Fibroblast of the conjunctiva (primary cell): ENCODE data around the gene SLC25A30.
A peak's percentile ranks its signal among the peaks of the same experiment; 100 is the strongest.
"Not testable (repeated sequence)": the region's sequence is repeated elsewhere in the genome, so short reads cannot be mapped to it uniquely, and the experiment has no call there.

Experiments used
- DNase-seq: peaks from one replicate; pipeline ENCODE4 v3.0.0-alpha.2; 2010; ENCODE audit warnings: low read depth

Gene SLC25A30

DNA sequence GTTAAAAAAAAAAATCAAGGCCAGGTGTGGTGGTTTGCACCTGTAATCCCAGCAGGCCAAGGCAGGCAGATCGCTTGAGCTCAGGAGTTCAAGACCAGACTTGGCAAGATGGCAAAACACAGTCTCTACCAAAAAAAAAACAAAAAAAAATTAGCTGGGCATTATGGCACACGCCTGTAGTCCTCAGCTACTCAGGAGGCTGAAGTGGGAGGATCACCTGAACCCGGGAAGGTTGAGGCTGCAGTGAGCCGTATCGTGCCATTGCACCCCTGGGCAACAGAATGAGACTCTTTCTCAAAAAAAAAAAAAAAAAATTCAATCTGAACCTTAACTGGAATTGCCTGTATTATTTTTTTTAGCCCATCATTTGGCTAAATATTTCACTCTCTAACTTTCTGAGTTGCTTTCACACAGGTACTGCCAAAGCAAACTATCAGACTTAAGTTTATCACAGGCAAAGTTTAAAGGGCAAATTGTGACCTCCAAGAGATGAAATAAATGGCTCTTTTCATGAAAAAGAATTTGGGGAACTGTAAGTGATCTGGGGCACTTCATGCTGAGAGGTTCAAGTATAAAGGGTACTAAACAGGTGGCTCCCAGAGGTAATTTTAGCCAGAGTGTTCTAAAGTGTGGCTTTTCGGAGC lies 14.7 kb upstream of the SLC25A30 start:
- no peak for DNase-seq

DNA sequence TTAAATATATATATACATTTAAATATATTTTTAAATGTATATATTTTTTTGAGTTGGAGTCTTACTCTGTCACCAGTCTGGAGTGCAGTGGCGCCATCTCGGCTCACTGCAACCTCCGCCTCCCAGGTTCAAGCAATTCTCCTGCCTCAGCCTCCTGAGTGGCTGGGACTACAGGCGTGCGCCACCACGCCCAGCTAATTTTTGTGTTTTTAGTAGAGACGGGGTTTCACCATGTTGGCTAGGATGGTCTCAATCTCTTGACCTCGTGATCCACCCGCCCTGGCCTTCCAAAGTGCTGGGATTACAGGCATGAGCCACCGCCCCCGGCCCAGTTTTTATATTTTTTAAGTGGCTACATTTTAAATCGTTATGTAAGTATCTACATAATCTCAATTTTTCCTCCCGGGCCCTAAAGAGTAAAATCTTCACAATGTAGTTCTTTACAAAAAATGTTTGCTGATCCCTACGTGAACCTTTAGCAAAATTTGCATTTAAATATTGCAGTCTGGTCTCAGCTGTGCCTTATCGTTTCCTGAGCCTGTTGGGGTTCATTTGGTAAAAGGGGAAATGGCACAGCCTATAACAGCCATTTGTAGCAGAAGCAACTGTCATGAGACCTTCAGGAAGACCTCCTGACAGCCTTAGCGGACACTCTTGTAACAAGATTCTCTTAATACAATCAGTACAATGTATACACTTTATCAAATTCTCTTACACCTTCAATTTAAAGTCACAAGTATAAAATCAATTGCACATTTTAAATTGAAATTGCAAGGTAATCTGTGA lies 8.1 kb upstream of the SLC25A30 start:
- DNase-seq: not testable (repeated sequence)

DNA sequence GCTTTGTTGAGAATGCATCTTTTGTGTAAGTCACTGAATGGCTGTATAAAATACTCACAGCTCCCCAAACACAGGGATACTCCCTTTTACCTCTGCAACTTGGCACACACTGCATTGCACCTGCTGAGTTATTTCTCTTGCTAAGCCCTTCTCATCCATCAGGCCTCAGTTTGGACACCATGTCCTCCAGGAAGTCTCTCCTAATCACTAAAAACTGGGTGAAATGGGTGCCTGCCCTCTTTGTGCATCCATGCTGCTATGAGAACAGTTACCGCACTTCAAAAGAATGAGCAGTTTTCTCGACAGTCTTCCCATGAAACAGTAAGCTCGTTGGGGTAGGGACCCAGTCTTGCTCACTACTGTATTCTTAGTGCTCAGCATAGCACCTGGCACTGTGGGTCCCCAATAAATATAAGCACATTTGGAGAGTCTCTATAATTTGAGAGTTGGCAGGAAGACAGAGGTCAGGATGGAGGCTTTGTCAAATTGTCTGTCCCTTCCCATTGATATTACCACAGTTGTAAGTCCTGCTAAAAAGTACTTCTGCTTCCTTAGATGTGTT lies 4.6 kb upstream of the SLC25A30 start:
- DNase-seq: no peak

DNA sequence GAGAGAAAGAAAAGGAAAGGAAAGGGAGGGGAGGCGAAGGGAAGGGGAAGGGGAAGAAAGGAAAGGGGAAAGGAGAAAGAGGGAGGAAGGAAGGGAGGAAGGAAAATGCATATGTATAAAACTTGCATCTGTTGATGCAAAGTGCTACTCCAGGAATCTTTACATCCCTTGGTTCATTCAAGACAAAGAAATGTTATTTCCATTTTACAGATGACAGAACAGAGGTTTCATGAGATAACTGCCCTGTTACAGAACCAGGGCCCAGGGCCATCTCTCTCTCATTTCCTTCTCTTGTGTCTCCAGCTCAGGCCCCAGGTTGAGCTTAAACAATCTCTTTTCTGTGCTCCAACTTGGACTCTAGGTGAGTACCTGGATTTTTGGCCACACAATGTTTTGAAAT lies 1.8 kb upstream of the SLC25A30 start:
- DNase-seq: no peak

DNA sequence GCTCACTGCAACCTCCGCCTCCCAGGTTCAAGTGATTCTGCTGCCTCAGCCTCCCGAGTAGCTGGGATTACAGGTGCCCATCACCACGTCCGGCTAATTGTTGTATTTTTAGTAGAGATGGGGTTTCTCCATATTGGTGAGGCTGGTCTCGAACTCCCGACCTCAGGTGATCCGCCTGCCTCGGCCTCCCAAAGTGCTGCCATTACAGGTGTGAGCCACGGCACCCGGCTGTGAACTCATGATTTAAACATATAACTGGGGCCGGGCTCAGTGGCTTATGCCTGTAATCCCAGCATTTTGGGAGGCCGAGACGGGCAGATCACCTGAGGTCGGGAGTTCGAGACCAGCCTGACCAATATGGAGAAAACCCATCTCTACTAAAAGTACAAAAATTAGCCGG lies 1.2 kb upstream of the SLC25A30 start:
- not testable (repeated sequence) for DNase-seq

DNA sequence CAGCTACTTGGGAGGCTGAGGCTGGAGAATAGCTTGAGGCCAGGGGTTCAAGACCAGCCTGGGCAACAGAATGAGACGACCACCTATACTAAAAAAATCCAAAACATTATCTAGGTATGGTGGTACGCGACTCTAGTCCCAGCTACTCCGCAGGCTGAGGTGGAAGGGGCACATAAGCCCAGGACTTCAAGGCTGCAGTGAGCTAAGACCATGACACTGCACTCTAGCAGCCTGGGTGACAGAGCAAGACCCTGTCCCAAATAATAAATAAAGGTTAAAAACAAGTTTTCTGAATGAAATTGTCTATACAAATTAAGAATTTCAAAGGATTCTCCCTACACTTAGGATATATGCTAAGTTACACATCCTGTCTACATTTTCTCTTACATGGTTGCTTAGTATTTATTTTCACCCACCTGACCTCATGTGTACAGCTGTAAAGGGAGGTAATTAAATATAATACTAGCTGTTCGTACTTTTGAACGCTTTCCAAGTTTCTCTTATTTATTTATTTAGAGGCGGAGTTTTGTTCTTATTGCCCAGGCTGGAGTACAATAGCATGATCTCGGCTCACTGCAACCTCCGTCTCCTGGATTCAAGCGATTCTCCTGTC lies 1.6 kb downstream of the SLC25A30 start:
- no peak for DNase-seq

DNA sequence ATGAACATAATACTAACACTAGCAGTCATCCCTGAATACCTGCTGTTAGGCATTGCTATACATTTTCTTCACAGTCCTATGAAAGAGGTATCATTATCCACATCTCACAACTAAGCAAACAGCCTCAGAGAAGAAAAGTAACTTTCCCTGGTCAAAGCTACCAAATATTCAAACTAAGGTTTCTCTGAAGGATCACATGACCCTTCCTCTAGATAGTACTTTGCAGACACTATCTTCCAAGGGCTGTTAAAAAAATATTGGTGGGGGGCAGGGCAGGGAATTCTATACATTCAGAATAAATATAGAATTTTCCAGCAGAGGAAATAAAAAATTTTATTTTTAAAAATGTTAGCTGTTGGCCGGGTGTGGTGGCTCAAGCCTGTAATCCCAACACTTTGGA lies 3.1 kb downstream of the SLC25A30 start:
- no peak for DNase-seq

DNA sequence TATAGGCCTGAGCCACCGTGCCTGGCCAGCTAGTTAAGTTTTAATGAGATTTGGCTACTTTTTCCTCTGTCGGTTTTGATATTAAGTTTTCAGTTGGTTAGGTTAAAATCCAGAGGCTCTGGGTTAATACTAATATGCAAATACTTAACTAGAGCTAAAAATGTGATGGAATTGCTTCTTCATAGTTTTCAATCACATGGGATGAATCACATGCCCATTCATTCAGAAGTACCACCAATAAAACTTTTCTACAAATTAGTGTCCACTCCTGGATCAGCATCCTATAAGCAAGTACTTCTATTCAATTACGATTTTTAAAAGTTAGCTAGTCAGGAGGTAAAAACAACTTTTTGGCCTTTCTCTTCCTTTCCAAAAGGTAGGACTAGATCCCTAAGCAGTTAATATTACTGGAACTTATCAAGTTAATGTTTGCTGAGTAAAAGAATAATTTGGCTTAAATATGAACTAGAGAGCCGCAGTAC lies 4.3 kb downstream of the SLC25A30 start:
- no peak for DNase-seq

DNA sequence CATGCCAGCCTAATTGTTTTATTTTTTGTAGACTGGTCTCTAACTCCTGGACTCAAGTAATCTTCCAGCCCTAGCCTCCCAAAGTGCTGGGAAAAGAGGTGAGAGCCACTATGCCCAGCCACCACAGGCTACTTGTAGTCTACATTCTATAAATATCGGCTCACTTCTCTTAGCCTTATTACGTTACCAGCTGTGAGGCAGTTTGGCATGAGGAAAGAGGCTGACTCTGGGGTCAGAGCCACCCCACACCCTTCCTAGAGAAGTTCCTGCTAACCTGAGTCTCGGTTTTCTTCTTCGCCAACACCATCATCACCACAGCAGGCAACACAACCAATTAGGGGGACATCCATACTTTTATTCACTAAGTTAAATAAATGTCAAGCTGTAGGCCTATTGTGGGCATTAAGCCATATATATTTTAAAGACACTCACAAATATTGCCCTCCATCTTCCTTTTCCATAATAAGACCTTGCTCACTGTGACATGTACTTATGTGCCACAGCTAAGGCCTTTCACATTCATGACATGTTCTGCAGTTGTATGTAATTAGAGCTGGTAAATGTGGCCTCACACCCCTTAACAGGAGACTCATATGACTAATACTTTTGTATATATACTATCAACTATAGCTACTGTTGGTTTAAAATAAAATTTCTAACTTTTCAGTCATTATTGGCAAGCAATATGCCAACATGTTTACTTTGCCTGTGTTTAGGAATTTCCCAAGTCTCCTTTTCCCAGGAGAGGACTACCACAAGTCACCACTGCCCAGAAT lies 5.7 kb downstream of the SLC25A30 start:
- no peak for DNase-seq

DNA sequence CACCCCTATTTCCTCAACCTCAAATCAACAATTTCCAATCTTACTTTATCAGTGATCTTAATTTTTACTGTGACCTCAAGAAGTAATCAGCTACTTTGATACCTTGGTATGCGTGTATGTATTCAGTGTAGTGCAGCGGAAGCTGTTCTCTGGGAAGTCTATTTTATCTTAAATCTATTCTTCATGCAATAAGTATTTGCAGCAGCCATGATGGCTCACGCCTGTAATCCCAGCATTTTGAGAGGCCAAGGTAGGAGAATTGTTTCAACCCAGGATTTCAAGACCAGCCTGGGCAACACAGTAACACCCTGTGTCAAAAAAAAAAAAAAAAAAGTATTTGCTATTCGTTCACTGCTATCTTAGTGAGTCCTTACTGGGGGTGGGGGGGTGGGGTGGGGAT lies 6.5 kb downstream of the SLC25A30 start:
- no peak for DNase-seq

DNA sequence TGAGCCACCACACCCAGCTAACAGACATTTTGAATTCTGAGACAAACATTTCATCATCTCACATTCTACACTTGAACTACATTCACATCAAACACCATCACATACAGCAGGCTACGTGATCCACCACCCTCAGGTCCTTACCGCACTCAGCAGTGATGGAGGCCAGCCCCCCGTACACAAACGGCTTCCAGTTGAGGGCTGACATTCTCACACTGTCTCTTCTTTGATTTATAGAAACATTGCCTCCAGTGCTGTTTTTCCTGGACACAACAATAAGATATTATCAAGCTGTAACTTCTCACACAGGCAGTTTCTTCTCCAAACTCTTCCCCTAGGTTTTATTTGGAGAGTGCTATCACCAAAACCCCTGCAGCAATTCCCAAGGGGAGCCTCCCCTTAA lies 7.0 kb downstream of the SLC25A30 start:
- DNase-seq: no peak

DNA sequence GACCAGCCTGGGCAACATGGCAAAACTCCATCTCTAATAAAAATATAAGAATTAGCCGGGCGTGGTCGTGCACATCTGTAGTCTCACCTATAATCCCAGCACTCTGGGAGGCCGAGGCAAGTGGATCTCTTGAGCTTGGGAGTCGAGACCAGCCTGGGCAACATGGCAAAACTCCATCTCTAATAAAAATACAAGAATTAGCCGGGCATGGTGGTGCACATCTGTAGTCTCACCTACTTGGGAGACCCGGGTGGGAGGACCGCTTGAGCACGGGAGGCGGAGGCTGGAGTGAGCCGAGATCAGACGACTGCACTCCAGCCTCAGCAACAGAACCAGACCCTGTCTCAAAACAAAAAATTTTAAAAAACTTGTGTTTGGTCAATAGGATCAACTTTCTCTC lies 7.7 kb downstream of the SLC25A30 start:
- DNase-seq: no peak

DNA sequence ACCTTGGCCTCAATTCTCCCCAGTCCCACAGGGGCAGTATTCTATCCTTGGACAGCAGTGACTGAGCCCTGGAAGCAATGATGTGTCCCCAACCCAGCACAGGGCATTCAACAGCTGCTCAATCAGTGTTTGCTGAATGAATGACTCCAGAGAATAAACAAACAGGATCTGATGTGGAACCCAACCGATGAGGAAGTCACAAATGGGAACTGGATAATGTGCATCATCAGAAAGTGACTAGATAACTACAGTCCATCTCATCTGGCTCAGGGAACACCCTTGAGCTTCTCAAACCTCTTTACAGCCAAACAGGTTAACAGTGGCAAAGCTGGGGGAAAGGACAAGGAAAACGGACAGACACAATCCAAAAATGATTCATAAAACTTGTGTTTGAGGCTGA lies 8.2 kb downstream of the SLC25A30 start:
- DNase-seq: no peak

DNA sequence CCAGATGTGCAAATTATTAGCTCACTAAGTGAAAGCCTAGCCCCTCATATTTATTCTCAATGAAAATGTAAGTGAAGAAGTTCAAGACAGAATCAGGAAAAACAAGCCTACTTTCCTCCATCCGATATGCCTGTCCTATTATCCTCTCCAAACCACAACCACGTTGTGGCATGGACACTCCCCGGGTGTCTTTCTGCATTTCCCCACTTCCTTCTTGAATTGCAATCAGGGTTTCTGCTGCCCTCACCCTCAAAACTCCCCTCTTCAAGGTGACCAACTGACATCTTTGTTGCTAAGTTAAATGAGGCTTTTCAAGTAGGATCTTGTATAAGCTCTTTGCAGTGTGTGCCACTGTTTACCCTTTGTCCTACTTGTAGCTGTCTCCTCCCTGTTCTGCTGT lies 11.8 kb downstream of the SLC25A30 start:
- no peak for DNase-seq

DNA sequence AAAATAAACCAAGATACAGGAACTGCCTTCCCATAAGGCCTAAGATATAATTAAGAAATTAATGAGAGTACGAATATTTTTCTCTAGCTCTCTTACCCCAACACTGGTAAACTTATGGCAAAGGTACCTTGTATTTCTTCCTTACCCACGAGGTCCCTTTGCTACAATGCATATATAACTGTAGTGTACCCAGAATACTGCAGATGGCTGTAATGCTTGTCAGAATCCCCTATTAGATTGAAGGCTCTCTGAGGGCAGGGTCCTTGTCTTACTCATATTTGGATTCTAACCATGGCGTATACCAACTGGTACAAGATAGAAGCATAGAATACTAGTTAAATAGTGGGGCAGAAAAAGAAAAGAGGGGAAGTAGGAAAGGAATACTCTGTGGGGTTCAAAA lies 15.1 kb downstream of the SLC25A30 start:
- no peak for DNase-seq

DNA sequence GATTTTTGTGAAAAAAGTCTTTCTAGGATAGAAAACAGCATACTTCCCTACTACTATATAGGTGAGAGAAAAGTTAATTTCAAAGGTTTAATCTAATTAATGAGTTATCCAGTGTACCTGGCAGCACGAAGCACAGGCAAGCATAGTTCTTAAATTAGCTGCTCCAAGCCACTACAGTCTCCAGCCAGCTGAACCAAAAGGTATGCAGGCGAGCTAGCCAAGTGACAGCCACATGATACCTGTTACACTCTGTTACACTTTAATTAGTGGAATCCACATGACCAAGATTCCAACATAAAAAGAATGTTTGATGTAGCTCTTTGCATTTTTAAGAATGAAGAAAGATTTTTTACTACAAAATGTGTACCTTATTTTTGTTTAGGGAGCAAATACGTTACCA lies 15.5 kb downstream of the SLC25A30 start:
- no peak for DNase-seq

DNA sequence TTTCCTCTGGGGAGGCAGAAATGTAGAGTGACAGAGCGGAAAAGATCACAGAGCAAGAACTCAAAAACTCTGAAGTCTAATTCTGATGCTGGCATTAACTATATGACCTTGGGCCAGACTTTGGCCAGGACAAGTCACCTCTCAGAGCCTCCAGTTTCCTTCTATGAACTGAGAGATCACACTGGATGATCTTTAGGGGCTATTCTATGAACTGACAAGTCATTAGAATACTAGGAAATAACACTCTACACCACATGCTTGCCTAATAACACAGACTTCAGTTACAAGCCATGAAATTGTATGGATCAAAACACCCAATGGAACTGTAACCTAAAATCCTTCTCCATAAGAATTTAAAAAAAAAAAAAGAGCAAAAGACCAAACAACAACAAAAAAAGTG lies 16.9 kb downstream of the SLC25A30 start:
- no peak for DNase-seq

DNA sequence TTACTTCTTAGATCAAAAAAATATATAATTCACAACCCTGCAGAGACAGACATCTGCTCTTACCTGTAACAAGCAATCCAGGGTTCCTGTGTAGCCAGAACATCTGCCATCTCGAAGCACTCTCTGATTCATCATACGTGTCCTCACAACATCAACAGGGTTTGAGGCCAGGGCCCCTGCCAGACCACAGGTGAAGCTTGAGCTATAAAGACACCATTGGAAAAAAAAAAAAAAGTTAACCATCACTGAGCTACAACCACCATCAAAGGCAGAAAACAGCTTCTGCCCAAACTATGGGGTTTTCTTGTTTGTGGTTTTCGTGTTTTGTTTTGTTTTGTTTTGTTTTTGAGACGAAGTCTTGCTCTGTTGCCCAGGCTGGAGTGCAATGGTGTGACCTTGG lies 19.3 kb downstream of the SLC25A30 start:
- DNase-seq: no peak

DNA sequence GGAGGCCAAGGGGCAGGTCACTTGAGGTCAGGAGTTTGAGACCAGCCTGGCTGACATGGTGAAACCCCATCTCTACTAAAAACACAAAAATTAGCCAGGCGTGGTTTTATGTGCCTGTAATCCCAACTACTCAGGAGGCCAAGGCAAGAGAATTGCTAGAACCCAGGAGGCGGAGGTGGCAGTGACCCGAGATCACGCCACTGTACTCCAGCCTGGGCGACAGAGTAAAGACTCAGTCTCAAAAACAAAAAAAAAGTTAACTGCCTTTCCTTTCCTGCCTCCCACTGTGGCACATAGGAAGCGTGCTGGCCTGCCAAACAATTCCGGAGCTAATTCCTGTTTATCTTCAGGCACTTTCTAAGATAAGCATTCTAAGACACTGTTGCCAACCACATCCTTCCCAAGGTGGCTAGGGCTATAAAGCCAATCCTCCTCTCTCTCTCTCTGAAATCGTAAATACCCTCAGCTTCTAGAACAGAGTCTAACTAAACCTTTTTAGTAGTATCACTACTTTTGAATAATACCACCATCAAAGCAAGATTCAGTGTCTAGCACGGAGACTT lies 21.6 kb downstream of the SLC25A30 start:
- no peak for DNase-seq

DNA sequence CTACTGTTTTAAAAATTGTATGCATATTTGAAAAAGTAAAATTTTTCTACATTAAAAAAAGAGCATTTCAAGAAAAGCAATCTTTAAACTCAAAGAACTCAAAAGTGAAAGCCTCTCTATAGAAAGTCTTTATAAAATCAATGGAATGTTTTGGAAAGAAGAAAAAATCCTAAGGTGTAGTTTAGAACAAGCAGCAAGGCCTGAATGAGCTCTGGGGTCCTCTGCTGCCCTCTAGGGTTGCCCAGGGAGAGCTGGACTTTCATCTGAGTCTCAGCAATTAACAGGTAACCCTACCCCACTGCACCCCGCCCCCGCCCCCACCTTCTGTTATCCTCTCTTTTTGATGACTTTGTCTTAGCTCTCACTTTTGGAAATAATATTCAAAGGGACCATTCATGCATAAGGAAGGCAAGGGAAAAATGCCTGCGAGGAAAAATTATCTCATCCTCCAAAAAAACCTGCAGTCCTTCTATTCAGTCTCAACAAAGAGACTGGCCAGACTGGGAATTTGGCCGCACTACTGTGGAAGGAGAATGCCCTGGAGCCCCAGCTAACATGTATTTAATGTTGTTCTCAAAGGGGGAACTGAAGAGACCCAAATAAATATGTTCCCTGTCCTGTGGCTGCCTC lies 24.1 kb downstream of the SLC25A30 start:
- DNase-seq: peak; percentile 31

DNA sequence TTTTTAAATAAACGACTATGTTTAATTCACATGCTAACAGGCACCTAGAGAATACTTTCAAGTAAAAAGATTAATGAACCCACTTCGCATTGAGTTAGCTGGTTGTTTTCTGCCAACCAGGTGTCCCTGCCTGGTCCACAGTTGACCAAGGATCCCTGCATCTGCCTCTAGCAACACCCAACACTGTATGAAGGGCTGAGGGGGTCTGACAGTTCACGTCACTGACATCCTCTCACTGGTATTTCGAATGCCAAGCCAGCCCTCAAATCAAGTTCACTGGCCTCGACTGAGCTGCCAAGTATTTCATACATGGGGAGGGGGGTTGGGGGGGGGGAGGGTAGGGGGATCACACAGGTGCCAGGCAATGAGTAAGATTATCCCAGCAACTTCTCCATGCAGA lies 25.4 kb downstream of the SLC25A30 start:
- no peak for DNase-seq
